GM12878 (cell line): ENCODE results near the gene SHPK. TPM values are rescaled to one million over a fixed set of nuclear protein-coding genes. Genes with fewer than 3 reads are reported as not detected.
A peak's percentile ranks its signal among the peaks of the same experiment; 100 is the strongest.

Experiments used
- MEF2A ChIP-seq: IDR thresholded peaks from 2 replicates; pipeline ENCODE4 v1.6.1; 2011; ENCODE audit warnings: low read depth, mild to moderate bottlenecking, low read length, moderate library complexity; ENCODE audit not compliant: insufficient read depth
- SUPT20H ChIP-seq: IDR thresholded peaks from 2 replicates; pipeline ENCODE4 v1.6.1; 2011; ENCODE audit warnings: low read depth, mild to moderate bottlenecking, low read length, moderate library complexity, borderline replicate concordance; ENCODE audit not compliant: control insufficient read depth
- ZNF24 ChIP-seq: fragments of 450-650 bp; IDR thresholded peaks from 2 replicates; pipeline ENCODE4 v1.6.1; 2017; ENCODE audit warnings: antibody characterized with exemption, mild to moderate bottlenecking
- polyA plus RNA-seq, 11 experiments: library from polyadenylated mRNA; depleted of rRNA in 4 of 11; unstranded in 6 of 11; stranded (reverse) in 5 of 11; fragments of >200 nt; fragmentation: Nextera tagmentation in 4 of 11; fragmentation: Illumina TruSeq in 1 of 11; extraction: Ambion mirVana in 4 of 11; extraction: Trizol in 1 of 11; gene quantifications; 1 replicate in 1 of 11; 2 replicates in 10 of 11; pipeline versions ENCODE4 v1.2.1 to v1.2.3, GENCODE V29; 2011 to 2016; ENCODE audit warnings: inconsistent platforms in 2 of 11, missing spikeins in 2 of 11, low read depth in 1 of 11
- total RNA-seq, 4 experiments: library from RNA; depleted of rRNA in 3 of 4; stranded (reverse); fragments of >200 nt in 3 of 4; fragmentation: Illumina TruSeq in 1 of 4; extraction: Trizol in 1 of 4; gene quantifications; 2 replicates each; pipeline versions ENCODE4 v1.2.1 to v1.2.3, GENCODE V29; 2013 to 2021
- TF ChIP-seq, protein P1 (sequence below): IDR thresholded peaks from 2 replicates; pipeline ENCODE4 v1.6.1; 2012; ENCODE audit warnings: low read depth, low read length, improper control_type of control experiment
- TF ChIP-seq, protein P2 (sequence below): fragments of 450-650 bp; formaldehyde crosslinking; IDR thresholded peaks from 2 replicates; pipeline ENCODE4 v1.5.0; 2022; ENCODE audit warnings: mild to moderate bottlenecking, missing genetic modification characterization
- TF ChIP-seq, protein P3 (sequence below): IDR thresholded peaks from 2 replicates; pipeline ENCODE4 v1.6.1; 2012; ENCODE audit warnings: low read length, inconsistent platforms

The SHPK gene
- total and polyA plus RNA-seq, 10 of the 15 experiments (the other 5 are each of a cell fraction or from before 2014, with no cell fraction given): 1.7 to 16.6 (median 12.9) TPM

DNA sequence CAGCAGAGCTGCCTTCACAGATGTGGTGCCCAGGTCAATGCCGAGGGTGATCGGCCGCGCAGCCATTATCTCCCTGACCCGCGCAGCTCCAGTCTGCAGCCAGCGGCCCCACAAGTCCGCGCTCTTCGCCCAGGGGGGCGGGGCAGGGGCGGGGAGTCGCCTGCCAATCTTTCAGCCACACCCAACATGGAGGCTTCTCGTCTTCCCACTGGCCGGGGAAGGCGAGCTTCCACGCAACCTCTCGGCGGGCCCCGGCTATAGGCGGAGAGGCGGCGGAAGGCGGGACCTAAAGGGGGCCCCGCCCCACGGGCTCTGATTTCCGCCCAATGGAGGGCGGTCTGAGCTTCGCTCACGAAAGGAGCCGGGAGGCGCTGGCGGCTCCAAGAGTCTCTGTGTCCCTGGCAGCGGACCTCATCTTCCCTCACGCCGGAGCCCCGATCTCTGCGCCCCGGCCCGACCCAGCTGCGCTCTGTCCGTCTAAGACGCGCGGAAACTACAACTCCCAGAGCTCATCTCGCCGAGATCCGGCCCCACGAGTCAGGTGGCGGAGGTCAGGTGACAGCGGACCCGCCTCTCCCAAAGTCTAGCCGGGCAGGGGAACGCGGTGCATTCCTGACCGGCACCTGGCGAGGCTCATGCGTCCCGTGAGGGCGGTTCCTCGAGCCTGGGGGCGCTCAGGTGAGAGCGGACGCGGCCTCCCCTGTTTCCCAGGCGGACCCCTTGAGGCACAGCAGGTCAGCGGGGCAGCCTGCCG lies at the start of gene SHPK, which contains the start of gene CTNS (continued):
- TF ChIP-seq SUPT20H (no peak), MEF2A (no peak), ZNF24 (no peak)
- TF ChIP-seq, protein P1, sequence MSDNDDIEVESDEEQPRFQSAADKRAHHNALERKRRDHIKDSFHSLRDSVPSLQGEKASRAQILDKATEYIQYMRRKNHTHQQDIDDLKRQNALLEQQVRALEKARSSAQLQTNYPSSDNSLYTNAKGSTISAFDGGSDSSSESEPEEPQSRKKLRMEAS: peak; percentile 81
- TF ChIP-seq, protein P2, sequence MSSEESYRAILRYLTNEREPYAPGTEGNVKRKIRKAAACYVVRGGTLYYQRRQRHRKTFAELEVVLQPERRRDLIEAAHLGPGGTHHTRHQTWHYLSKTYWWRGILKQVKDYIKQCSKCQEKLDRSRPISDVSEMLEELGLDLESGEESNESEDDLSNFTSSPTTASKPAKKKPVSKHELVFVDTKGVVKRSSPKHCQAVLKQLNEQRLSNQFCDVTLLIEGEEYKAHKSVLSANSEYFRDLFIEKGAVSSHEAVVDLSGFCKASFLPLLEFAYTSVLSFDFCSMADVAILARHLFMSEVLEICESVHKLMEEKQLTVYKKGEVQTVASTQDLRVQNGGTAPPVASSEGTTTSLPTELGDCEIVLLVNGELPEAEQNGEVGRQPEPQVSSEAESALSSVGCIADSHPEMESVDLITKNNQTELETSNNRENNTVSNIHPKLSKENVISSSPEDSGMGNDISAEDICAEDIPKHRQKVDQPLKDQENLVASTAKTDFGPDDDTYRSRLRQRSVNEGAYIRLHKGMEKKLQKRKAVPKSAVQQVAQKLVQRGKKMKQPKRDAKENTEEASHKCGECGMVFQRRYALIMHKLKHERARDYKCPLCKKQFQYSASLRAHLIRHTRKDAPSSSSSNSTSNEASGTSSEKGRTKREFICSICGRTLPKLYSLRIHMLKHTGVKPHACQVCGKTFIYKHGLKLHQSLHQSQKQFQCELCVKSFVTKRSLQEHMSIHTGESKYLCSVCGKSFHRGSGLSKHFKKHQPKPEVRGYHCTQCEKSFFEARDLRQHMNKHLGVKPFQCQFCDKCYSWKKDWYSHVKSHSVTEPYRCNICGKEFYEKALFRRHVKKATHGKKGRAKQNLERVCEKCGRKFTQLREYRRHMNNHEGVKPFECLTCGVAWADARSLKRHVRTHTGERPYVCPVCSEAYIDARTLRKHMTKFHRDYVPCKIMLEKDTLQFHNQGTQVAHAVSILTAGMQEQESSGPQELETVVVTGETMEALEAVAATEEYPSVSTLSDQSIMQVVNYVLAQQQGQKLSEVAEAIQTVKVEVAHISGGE: no peak
- TF ChIP-seq, protein P3, sequence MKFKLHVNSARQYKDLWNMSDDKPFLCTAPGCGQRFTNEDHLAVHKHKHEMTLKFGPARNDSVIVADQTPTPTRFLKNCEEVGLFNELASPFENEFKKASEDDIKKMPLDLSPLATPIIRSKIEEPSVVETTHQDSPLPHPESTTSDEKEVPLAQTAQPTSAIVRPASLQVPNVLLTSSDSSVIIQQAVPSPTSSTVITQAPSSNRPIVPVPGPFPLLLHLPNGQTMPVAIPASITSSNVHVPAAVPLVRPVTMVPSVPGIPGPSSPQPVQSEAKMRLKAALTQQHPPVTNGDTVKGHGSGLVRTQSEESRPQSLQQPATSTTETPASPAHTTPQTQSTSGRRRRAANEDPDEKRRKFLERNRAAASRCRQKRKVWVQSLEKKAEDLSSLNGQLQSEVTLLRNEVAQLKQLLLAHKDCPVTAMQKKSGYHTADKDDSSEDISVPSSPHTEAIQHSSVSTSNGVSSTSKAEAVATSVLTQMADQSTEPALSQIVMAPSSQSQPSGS: no peak
